Measurements from ENCODE around the gene ACAP1.

GRCh38 chr17:7313890-7314718, 22.2 kb upstream of the ACAP1 start:
- no peak for TF ChIP-seq CTCF (IDR thresholded peaks at IDR 0.05; ENCODE audit: low read length)
- TF ChIP-seq EZH2 (IDR thresholded peaks at IDR 0.05; ENCODE audit: borderline replicate concordance, low read length) = no peak
